ENCODE results near the gene SLC6A20.

DNA sequence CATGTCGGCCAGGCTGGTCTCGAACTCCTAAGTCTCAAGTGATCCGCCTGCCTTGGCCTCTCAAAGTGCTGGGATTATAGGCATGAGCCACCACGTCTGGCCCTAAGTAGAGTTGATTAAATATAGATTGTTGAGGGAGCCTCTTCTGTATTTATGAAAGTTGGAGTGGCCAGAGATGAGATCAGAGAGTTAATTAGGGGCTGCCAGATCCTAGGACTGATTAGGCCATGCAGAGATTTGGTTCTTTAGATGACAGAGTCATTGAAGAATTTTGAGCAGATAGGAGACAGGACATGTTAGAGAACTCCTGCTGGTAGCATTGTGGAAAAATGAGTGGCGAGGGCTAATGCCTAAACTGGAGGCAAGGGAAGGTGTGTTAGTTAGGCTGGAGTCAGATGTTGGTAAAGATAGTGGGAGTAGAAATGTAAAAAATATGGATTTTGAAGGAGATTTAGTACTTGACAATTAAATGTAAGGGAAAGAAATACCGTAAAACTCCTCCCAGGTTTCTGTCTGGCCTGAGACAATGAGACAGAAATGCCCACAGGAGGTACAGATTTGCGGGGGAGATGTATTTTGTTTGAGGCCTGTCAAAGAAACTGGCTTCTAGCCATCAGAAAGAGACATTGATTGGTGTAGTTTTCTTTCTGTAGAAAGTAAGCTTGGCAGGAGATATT lies 83.8 kb downstream of the SLC6A20 start:
- no peak for TF ChIP-seq FOXK2 (IDR thresholded peaks at IDR 0.05)
- no peak for TF ChIP-seq FOXA1 (IDR thresholded peaks at IDR 0.05)
- TF ChIP-seq SUZ12 (IDR thresholded peaks at IDR 0.05), result no peak
- no peak for TF ChIP-seq HDGF (IDR thresholded peaks at IDR 0.05; ENCODE audit: borderline replicate concordance)
- TF ChIP-seq FOXM1 (IDR thresholded peaks at IDR 0.05; ENCODE audit: borderline replicate concordance), result no peak
- TF ChIP-seq ARNT (IDR thresholded peaks at IDR 0.05), result no peak
- no peak for TF ChIP-seq SP1 (IDR thresholded peaks at IDR 0.05)
- TF ChIP-seq NFRKB (IDR thresholded peaks at IDR 0.05), result no peak
- no peak for TF ChIP-seq ZNF384 (IDR thresholded peaks at IDR 0.05)
- TF ChIP-seq CTBP1 (IDR thresholded peaks at IDR 0.05; ENCODE audit: borderline replicate concordance), result no peak
- no peak for TF ChIP-seq LEF1 (IDR thresholded peaks at IDR 0.05; ENCODE audit: borderline replicate concordance)
